Activated CD8-positive, alpha-beta T cell treated with anti-CD3 and anti-CD28 coated beads for 36 hours (primary cell): ENCODE results near the gene GADD45A. TPM values are rescaled to one million over a fixed set of nuclear protein-coding genes. Genes with fewer than 3 reads are reported as not detected.
A peak's percentile ranks its signal among the peaks of the same experiment; 100 is the strongest.

Experiments
- ATAC-seq: fragments of 200-7000 bp; cut with Tn5 transposase; one replicate; pipeline ENCODE4 v1.10.0; 2021; ENCODE audit warnings: mild to moderate bottlenecking, moderate library complexity
- CTCF ChIA-PET: fragments of 350-600 bp; sonication (Branson Sonifier 250); formaldehyde crosslinking; loops from one replicate; lab custom pipeline; 2021; ENCODE audit warnings: antibody characterized with exemption; lab: Charles Lee
- POLR2A ChIA-PET: fragments of 350-600 bp; sonication (Branson Sonifier 250); formaldehyde crosslinking; loops from one replicate; lab custom pipeline; 2021; ENCODE audit warnings: antibody characterized with exemption; lab: Charles Lee
- DNase-seq: peaks from one replicate; pipeline ENCODE4 v3.0.0-alpha.2; 2020
- H3K27ac Mint-ChIP-seq: one replicate; pipeline ENCODE4 v1.8.0; 2021; ENCODE audit warnings: mild to moderate bottlenecking, mixed read lengths
- H3K27me3 Mint-ChIP-seq: one replicate; pipeline ENCODE4 v1.8.0; 2021; ENCODE audit warnings: mixed read lengths
- H3K36me3 Mint-ChIP-seq: one replicate; pipeline ENCODE4 v1.8.0; 2021; ENCODE audit warnings: low read depth, mixed read lengths
- H3K4me1 Mint-ChIP-seq: one replicate; pipeline ENCODE4 v1.8.0; 2021; ENCODE audit warnings: low read depth, mixed read lengths
- H3K4me3 Mint-ChIP-seq: one replicate; pipeline ENCODE4 v1.8.0; 2021; ENCODE audit warnings: mild to moderate bottlenecking, moderate library complexity, mixed read lengths
- H3K9me3 Mint-ChIP-seq: one replicate; pipeline ENCODE4 v1.8.0; 2021; ENCODE audit warnings: mixed read lengths
- intact Hi-C: fragments of 100-400 bp; cut with micrococcal nuclease; formaldehyde crosslinking; loops from one replicate; pipeline ENCODE4 v1.10.0; 2022
- total RNA-seq, 2 experiments: library from RNA; stranded (reverse); gene quantifications; one replicate each; pipeline ENCODE4 v1.2.3, GENCODE V29; 2021
- TF ChIP-seq, protein P1 (sequence below): fragments of 200-600 bp; IDR thresholded peaks from one replicate; pipeline ENCODE4 v1.8.0; 2022; ENCODE audit warnings: antibody characterized with exemption, mild to moderate bottlenecking

GADD45A gene
- total RNA-seq, 2 experiments from 2014 or later = 33.5 to 34.3 TPM

- peaks cover 38% of the 10 kb centered on the region for H3K36me3 Mint-ChIP-seq
- POLR2A ChIA-PET = interaction anchor here (3.4 to 5.0 kb wide), 2 partner anchors 13 to 15 kb away, joined by 23 to 33 read pairs; no protein-coding TSS in a partner anchor
Observed at GRCh38 chr1:67687198-67687545, 2.2 kb downstream of the GADD45A start.

DNA sequence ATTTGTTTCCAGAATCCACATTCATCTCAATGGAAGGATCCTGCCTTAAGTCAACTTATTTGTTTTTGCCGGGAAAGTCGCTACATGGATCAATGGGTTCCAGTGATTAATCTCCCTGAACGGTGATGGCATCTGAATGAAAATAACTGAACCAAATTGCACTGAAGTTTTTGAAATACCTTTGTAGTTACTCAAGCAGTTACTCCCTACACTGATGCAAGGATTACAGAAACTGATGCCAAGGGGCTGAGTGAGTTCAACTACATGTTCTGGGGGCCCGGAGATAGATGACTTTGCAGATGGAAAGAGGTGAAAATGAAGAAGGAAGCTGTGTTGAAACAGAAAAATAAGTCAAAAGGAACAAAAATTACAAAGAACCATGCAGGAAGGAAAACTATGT, 2.6 kb downstream of the GADD45A start:
- CTCF ChIA-PET = interaction anchor here (1.2 to 1.8 kb wide), 3 partner anchors 73 to 126 kb away, joined by 3 to 6 read pairs (median 6); no protein-coding TSS in a partner anchor
- H3K4me3 Mint-ChIP-seq = peak overlapping the region; percentile 22
- POLR2A ChIA-PET = no interaction called here

More at GRCh38 chr1:67687198-67687545, 2.2 kb downstream of the GADD45A start:
- Mint-ChIP-seq H3K27ac (peak overlapping the region; percentile 97), H3K9me3 (no peaks in the 10 kb centered on the region), H3K4me1 (peaks cover 50% of the 10 kb centered on the region), H3K4me3 (peak overlapping the region; percentile 90), H3K27me3 (no peaks in the 10 kb centered on the region)
- DNase-seq (no peak), ATAC-seq (no peak)
- intact Hi-C loops = loop anchor here (5.0 to 10.0 kb wide), 2 partner anchors 50 to 352 kb away; no protein-coding TSS in a partner anchor
- TF ChIP-seq, protein P1, sequence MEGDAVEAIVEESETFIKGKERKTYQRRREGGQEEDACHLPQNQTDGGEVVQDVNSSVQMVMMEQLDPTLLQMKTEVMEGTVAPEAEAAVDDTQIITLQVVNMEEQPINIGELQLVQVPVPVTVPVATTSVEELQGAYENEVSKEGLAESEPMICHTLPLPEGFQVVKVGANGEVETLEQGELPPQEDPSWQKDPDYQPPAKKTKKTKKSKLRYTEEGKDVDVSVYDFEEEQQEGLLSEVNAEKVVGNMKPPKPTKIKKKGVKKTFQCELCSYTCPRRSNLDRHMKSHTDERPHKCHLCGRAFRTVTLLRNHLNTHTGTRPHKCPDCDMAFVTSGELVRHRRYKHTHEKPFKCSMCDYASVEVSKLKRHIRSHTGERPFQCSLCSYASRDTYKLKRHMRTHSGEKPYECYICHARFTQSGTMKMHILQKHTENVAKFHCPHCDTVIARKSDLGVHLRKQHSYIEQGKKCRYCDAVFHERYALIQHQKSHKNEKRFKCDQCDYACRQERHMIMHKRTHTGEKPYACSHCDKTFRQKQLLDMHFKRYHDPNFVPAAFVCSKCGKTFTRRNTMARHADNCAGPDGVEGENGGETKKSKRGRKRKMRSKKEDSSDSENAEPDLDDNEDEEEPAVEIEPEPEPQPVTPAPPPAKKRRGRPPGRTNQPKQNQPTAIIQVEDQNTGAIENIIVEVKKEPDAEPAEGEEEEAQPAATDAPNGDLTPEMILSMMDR = no peak
- CTCF ChIA-PET = interaction anchor here (0.7 to 1.1 kb wide), 4 partner anchors 11 to 73 kb away, joined by 3 to 5 read pairs (median 4); no protein-coding TSS in a partner anchor

DNA sequence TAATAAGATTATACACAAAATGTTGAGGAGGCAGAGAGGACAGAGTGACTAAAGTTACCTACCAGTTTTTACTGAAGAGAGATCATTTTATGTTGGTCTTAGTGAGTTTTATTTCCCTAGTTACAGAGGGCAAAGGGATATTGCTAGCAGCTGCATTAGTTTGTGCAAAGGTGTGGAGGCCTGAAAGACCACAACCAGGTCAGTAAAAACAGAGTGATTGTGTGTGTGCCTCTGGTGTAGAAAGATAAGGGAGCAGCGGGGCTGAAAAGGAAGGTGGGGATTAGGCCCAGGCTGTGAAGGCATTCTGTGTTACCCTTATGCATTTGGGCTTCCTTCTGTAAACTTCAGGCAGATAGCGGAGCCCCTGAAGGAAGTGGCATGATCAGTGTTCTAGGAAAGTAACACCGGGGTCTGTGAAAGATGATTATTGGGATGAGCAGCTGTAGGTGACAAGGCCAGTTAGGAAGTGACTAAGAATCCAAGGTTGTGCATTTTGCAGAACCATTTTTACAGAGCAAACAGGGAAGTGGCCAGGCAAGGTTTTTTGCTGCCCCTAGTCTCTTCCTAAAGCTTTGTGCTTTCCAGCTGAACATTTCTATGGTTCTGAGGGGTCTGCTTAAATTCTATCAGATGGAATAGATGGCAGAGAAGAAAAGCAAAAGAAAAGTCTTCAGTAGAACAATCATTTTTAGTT, 3.7 kb downstream of the GADD45A start:
- peak overlapping the region; percentile 37 for H3K4me3 Mint-ChIP-seq
- H3K36me3 Mint-ChIP-seq = peaks cover 38% of the 10 kb centered on the region
- CTCF ChIA-PET = interaction anchor here (0.7 to 1.8 kb wide), 6 partner anchors 12 to 127 kb away, joined by 3 to 6 read pairs (median 4); no protein-coding TSS in a partner anchor
- TF ChIP-seq, protein P1 = no peak
- ATAC-seq (no peak), DNase-seq (no peak)
- no peaks in the 10 kb centered on the region for H3K27me3 Mint-ChIP-seq
- H3K9me3 Mint-ChIP-seq = no peaks in the 10 kb centered on the region
- POLR2A ChIA-PET = no interaction called here
- intact Hi-C loops = loop anchor here (5.0 to 10.0 kb wide), 2 partner anchors 49 to 354 kb away; no protein-coding TSS in a partner anchor
- peak overlapping the region; percentile 45 for H3K27ac Mint-ChIP-seq
- H3K4me1 Mint-ChIP-seq = peaks cover 39% of the 10 kb centered on the region

More for the DNA sequence above, 2.6 kb downstream of the GADD45A start:
- TF ChIP-seq, protein P1 = no peak
- Mint-ChIP-seq H3K36me3 (peaks cover 38% of the 10 kb centered on the region), H3K9me3 (no peaks in the 10 kb centered on the region), H3K27me3 (no peaks in the 10 kb centered on the region), H3K27ac (no peak overlapping the region), H3K4me1 (peaks cover 48% of the 10 kb centered on the region)
- intact Hi-C loops = loop anchor here (5.0 to 10.0 kb wide), 2 partner anchors 50 to 353 kb away; no protein-coding TSS in a partner anchor
- ATAC-seq (no peak), DNase-seq (no peak)

GRCh38 chr1:67689267-67690017, 4.4 kb downstream of the GADD45A start:
- Mint-ChIP-seq H3K4me1 (peaks cover 31% of the 10 kb centered on the region), H3K27ac (no peak overlapping the region), H3K4me3 (peak overlapping the region; percentile 37), H3K36me3 (peaks cover 38% of the 10 kb centered on the region), H3K9me3 (no peaks in the 10 kb centered on the region), H3K27me3 (no peaks in the 10 kb centered on the region)
- TF ChIP-seq, protein P1 = no peak
- ChIA-PET CTCF (interaction anchor here (0.8 to 1.8 kb wide), 4 partner anchors 28 to 128 kb away, joined by 3 to 6 read pairs (median 5); no protein-coding TSS in a partner anchor), POLR2A (no interaction called here)
- ATAC-seq (no peak), DNase-seq (no peak)
- intact Hi-C loops = loop anchor here (5.0 to 10.0 kb wide), 2 partner anchors 48 to 355 kb away; no protein-coding TSS in a partner anchor
